ENCODE data around the gene SCAP. TPM values are rescaled to one million over a fixed set of nuclear protein-coding genes. Genes with fewer than 3 reads are reported as not detected.
"Not testable (repeated sequence)": the region's sequence is repeated elsewhere in the genome, so short reads cannot be mapped to it uniquely, and the experiment has no call there.

Gene SCAP
- total RNA-seq, 1 donor from 2014 or later = 76.4 TPM

DNA sequence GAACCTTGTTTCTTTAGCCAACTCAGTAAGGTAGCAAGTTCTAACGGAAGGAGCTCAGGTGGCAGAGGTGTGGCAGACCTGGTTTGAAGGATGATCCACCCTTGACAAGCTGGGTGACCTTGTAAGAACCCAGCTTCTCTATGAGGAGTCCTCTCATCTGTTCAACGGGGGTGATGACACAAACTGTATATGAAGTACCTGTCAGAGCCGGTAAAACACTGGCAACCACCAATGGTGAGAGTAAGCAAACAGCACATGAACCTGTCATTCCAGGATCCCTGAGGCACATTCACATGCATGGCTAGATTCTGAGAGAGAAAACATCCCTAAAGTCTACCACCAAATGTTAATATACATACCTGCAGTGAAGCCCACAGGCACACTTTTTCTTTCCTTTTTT, 2.4 kb downstream of the SCAP start:
- peak overlapping the region; percentile 54 for H3K4me3 Mint-ChIP-seq (ENCODE audit: unreplicated experiment)
- no peak overlapping the region for H3K27ac Mint-ChIP-seq (ENCODE audit: unreplicated experiment)
- DNase-seq (ENCODE audit: extremely low spot score, unreplicated experiment) = peak; percentile 19
- H3K4me1 Mint-ChIP-seq (ENCODE audit: unreplicated experiment) = peaks cover 25% of the 10 kb centered on the region
- TF ChIP-seq, protein P1, sequence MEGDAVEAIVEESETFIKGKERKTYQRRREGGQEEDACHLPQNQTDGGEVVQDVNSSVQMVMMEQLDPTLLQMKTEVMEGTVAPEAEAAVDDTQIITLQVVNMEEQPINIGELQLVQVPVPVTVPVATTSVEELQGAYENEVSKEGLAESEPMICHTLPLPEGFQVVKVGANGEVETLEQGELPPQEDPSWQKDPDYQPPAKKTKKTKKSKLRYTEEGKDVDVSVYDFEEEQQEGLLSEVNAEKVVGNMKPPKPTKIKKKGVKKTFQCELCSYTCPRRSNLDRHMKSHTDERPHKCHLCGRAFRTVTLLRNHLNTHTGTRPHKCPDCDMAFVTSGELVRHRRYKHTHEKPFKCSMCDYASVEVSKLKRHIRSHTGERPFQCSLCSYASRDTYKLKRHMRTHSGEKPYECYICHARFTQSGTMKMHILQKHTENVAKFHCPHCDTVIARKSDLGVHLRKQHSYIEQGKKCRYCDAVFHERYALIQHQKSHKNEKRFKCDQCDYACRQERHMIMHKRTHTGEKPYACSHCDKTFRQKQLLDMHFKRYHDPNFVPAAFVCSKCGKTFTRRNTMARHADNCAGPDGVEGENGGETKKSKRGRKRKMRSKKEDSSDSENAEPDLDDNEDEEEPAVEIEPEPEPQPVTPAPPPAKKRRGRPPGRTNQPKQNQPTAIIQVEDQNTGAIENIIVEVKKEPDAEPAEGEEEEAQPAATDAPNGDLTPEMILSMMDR (IDR thresholded peaks at IDR 0.05) = no peak
- H3K36me3 Mint-ChIP-seq (ENCODE audit: unreplicated experiment) = peaks cover 2% of the 10 kb centered on the region
- no peaks in the 10 kb centered on the region for H3K9me3 Mint-ChIP-seq (ENCODE audit: unreplicated experiment)
- no peaks in the 10 kb centered on the region for H3K27me3 Mint-ChIP-seq (ENCODE audit: unreplicated experiment)

GRCh38 chr3:47469616-47470015, 6.1 kb downstream of the SCAP start:
- DNase-seq (ENCODE audit: extremely low spot score, unreplicated experiment) = no peak
- Mint-ChIP-seq H3K36me3 (ENCODE audit: unreplicated experiment) (peaks cover 10% of the 10 kb centered on the region), H3K4me3 (ENCODE audit: unreplicated experiment) (no peak overlapping the region), H3K27me3 (ENCODE audit: unreplicated experiment) (no peaks in the 10 kb centered on the region), H3K4me1 (ENCODE audit: unreplicated experiment) (peaks cover 10% of the 10 kb centered on the region), H3K27ac (ENCODE audit: unreplicated experiment) (no peak overlapping the region), H3K9me3 (ENCODE audit: unreplicated experiment) (no peaks in the 10 kb centered on the region)
- TF ChIP-seq, protein P1 (IDR thresholded peaks at IDR 0.05) = no peak

- not testable (repeated sequence) for DNase-seq (ENCODE audit: extremely low spot score, unreplicated experiment); H3K4me3 Mint-ChIP-seq (ENCODE audit: unreplicated experiment); H3K27me3 Mint-ChIP-seq (ENCODE audit: unreplicated experiment); H3K9me3 Mint-ChIP-seq (ENCODE audit: unreplicated experiment); H3K27ac Mint-ChIP-seq (ENCODE audit: unreplicated experiment); H3K4me1 Mint-ChIP-seq (ENCODE audit: unreplicated experiment)
- peaks cover 10% of the 10 kb centered on the region for H3K36me3 Mint-ChIP-seq (ENCODE audit: unreplicated experiment)
Measured at GRCh38 chr3:47468315-47468714, 7.4 kb downstream of the SCAP start.

DNA sequence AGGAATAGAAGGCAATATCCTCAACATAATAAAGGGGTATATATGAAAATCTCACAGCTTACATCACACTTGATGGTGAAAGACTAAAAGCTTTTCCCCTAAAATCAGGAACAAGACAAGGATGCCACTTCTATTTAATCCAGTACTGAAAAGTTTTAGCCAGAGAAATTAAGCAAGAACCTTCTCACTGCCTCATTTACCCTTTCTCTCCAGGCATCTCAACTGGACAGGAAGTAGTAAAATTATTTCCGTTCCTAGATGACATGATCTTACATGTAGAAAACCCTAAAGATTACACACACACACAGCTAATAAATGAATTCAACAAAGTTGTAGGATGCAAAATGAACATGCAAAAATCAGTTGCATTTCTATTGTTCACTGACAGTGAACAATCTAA, 11.2 kb downstream of the SCAP start:
- H3K27ac Mint-ChIP-seq (ENCODE audit: unreplicated experiment) = no peak overlapping the region
- H3K4me1 Mint-ChIP-seq (ENCODE audit: unreplicated experiment) = peaks cover 3% of the 10 kb centered on the region
- H3K9me3 Mint-ChIP-seq (ENCODE audit: unreplicated experiment) = peaks cover under 1% of the 10 kb centered on the region
- no peak for DNase-seq (ENCODE audit: extremely low spot score, unreplicated experiment)
- no peak overlapping the region for H3K4me3 Mint-ChIP-seq (ENCODE audit: unreplicated experiment)
- H3K27me3 Mint-ChIP-seq (ENCODE audit: unreplicated experiment) = no peaks in the 10 kb centered on the region
- TF ChIP-seq, protein P1 (IDR thresholded peaks at IDR 0.05) = no peak
- H3K36me3 Mint-ChIP-seq (ENCODE audit: unreplicated experiment) = peaks cover 9% of the 10 kb centered on the region

- H3K36me3 Mint-ChIP-seq (ENCODE audit: unreplicated experiment); H3K27ac Mint-ChIP-seq (ENCODE audit: unreplicated experiment); H3K9me3 Mint-ChIP-seq (ENCODE audit: unreplicated experiment); H3K4me3 Mint-ChIP-seq (ENCODE audit: unreplicated experiment); H3K27me3 Mint-ChIP-seq (ENCODE audit: unreplicated experiment); DNase-seq (ENCODE audit: extremely low spot score, unreplicated experiment): not testable (repeated sequence)
- H3K4me1 Mint-ChIP-seq (ENCODE audit: unreplicated experiment) = peaks cover 14% of the 10 kb centered on the region
Measured at GRCh38 chr3:47459534-47460085, 16.1 kb downstream of the SCAP start.

- H3K27me3 Mint-ChIP-seq (ENCODE audit: unreplicated experiment) = no peaks in the 10 kb centered on the region
- no peak for DNase-seq (ENCODE audit: extremely low spot score, unreplicated experiment)
- H3K36me3 Mint-ChIP-seq (ENCODE audit: unreplicated experiment) = peaks cover 3% of the 10 kb centered on the region
- no peak overlapping the region for H3K4me3 Mint-ChIP-seq (ENCODE audit: unreplicated experiment)
- H3K9me3 Mint-ChIP-seq (ENCODE audit: unreplicated experiment) = peaks cover 5% of the 10 kb centered on the region
- TF ChIP-seq, protein P1 (IDR thresholded peaks at IDR 0.05) = no peak
- no peak overlapping the region for H3K27ac Mint-ChIP-seq (ENCODE audit: unreplicated experiment)
- peaks cover 10% of the 10 kb centered on the region for H3K4me1 Mint-ChIP-seq (ENCODE audit: unreplicated experiment)
Measured at GRCh38 chr3:47456984-47457383, 18.8 kb downstream of the SCAP start.

Measured in osteocyte (in vitro differentiated cells).